GM12892 (cell line): ENCODE data around the gene PPP3R2.

Source experiments
- POLR2A ChIP-seq: IDR thresholded peaks from 2 replicates; pipeline ENCODE4 v1.6.1; 2011; ENCODE audit warnings: low read depth, low read length, control low read depth
- POLR2AphosphoS5 ChIP-seq: IDR thresholded peaks from 2 replicates; pipeline ENCODE4 v1.6.1; 2011; ENCODE audit warnings: low read depth, low read length, control low read depth

- TF ChIP-seq POLR2A (no peak), POLR2AphosphoS5 (no peak)
Measured at GRCh38 chr9:101625876-101626275, 31.1 kb upstream of the PPP3R2 start.
